K562 (cell line): ENCODE results near the gene IRX2. TPM values are rescaled to one million over a fixed set of nuclear protein-coding genes. Genes with fewer than 3 reads are reported as not detected.

Experiments used
- CREM ChIP-seq: IDR thresholded peaks from 2 replicates; pipeline ENCODE4 v1.6.1; 2014; ENCODE audit warnings: antibody characterized with exemption, low read depth
- FOXK1 ChIP-seq: sonication (generic); formaldehyde crosslinking; IDR thresholded peaks from 2 replicates; pipeline ENCODE4 v1.8.0; 2022; ENCODE audit warnings: missing genetic modification reagents, mild to moderate bottlenecking, borderline replicate concordance
- GATAD2B ChIP-seq: fragments of 450-650 bp; IDR thresholded peaks from 2 replicates; pipeline ENCODE4 v1.6.1; 2017; ENCODE audit warnings: mild to moderate bottlenecking, borderline replicate concordance
- GTF2F1 ChIP-seq: IDR thresholded peaks from 2 replicates; pipeline ENCODE4 v1.6.1; 2011; ENCODE audit warnings: low read depth, low read length, improper control_type of control experiment
- JUND ChIP-seq, 2 experiments: IDR thresholded peaks; 2 replicates in 1 of 2; 3 replicates in 1 of 2; pipeline ENCODE4 v1.6.1; 2011; ENCODE audit warnings: borderline replicate concordance in 2 of 2, low read depth in 2 of 2, low read length in 2 of 2, improper control_type of control experiment in 1 of 2, missing biosample characterization in 1 of 2, missing genetic modification characterization in 1 of 2, missing genetic modification reagents in 1 of 2
- SP2 ChIP-seq: IDR thresholded peaks from 2 replicates; pipeline ENCODE4 v1.6.1; 2011; ENCODE audit warnings: mild to moderate bottlenecking, low read depth, low read length, moderate library complexity; ENCODE audit not compliant: poor library complexity, severe bottlenecking; ENCODE audit errors: extremely low read depth
- TOE1 ChIP-seq, 2 experiments: fragments of 450-650 bp in 1 of 2; sonication (generic) in 1 of 2; formaldehyde crosslinking in 1 of 2; IDR thresholded peaks; 2 replicates each; pipeline versions ENCODE4 v1.7.1 to v1.8.0; 2016 to 2022; ENCODE audit warnings: borderline replicate concordance in 2 of 2, mild to moderate bottlenecking in 2 of 2, antibody characterized with exemption in 1 of 2, inconsistent platforms in 1 of 2, low read depth in 1 of 2, missing genetic modification reagents in 1 of 2, moderate library complexity in 1 of 2
- TRIM24 ChIP-seq, 2 experiments: fragments of 450-650 bp; IDR thresholded peaks; 2 replicates each; pipeline ENCODE4 v1.6.1; 2016
- ZC3H4 ChIP-seq: sonication (generic); formaldehyde crosslinking; IDR thresholded peaks from 2 replicates; pipeline ENCODE4 v1.9.0; 2021; ENCODE audit warnings: missing genetic modification reagents, borderline replicate concordance
- ZFP36 ChIP-seq: fragments of 150-350 bp; IDR thresholded peaks from 2 replicates; pipeline ENCODE4 v1.6.1; 2018; ENCODE audit warnings: low read length, low read depth; ENCODE audit not compliant: partially characterized antibody
- ZNF311 ChIP-seq: fragments of 250-450 bp; sonication (Bioruptor Pico); IDR thresholded peaks from 2 replicates; pipeline ENCODE4 v1.4.0; 2020; ENCODE audit warnings: mild to moderate bottlenecking, moderate library complexity
- ZNF639 ChIP-seq, 2 experiments: fragments of 200-800 bp in 1 of 2; sonication (Bioruptor generic) in 1 of 2; sonication (generic) in 1 of 2; formaldehyde crosslinking in 1 of 2; IDR thresholded peaks in 1 of 2; conservative IDR thresholded peaks in 1 of 2; 2 replicates each; pipeline versions ENCODE4 v1.5.0 to v1.6.1; 2016 to 2020; ENCODE audit warnings: missing compliant biosample characterization in 1 of 2, missing genetic modification characterization in 1 of 2, missing genetic modification reagents in 1 of 2
- polyA plus RNA-seq, 8 experiments: library from polyadenylated mRNA; depleted of rRNA in 4 of 8; stranded (reverse) in 5 of 8; unstranded in 3 of 8; fragments of >200 nt; fragmentation: Nextera tagmentation in 2 of 8; fragmentation: Illumina TruSeq in 1 of 8; extraction: Ambion mirVana in 2 of 8; extraction: Trizol in 1 of 8; gene quantifications; 2 replicates each; pipeline versions ENCODE4 v1.2.1 to v1.2.3, GENCODE V29; 2011 to 2014; ENCODE audit warnings: inconsistent platforms in 1 of 8, missing spikeins in 1 of 8
- total RNA-seq, 7 experiments: library from RNA; depleted of rRNA in 6 of 7; stranded (reverse); fragments of >200 nt in 6 of 7; fragmentation: Illumina TruSeq in 2 of 7; extraction: Trizol in 2 of 7; gene quantifications; 2 replicates each; pipeline versions ENCODE4 v1.2.1 to v1.2.3, GENCODE V29; 2011 to 2021; ENCODE audit warnings: low replicate concordance in 1 of 7

Gene IRX2
- total and polyA plus RNA-seq, 9 of the 15 experiments (the other 6 are each of a cell fraction or from before 2014, with no cell fraction given) = 0.13 TPM; not detected in 8

- no peak for TF ChIP-seq ZNF311 (CRISPR knock-in tag)
- TF ChIP-seq ZNF639 (CRISPR knock-in tag; conservative IDR thresholded peaks at IDR 0.05 in 1 of 2, IDR thresholded peaks at IDR 0.05 in 1 of 2) = no peak
- TF ChIP-seq TOE1 (IDR thresholded peaks at IDR 0.05; ENCODE audit: borderline replicate concordance) = no peak
- no peak for TF ChIP-seq TOE1 (CRISPR knock-in tag; IDR thresholded peaks at IDR 0.05; ENCODE audit: borderline replicate concordance, low read depth)
- no peak for TF ChIP-seq JUND (IDR thresholded peaks at IDR 0.05; ENCODE audit: borderline replicate concordance, low read depth, low read length)
- TF ChIP-seq JUND (tag; IDR thresholded peaks at IDR 0.05; ENCODE audit: borderline replicate concordance, low read depth, low read length) = no peak
- TF ChIP-seq GATAD2B = no peak
- TF ChIP-seq GTF2F1 = no peak
- no peak for TF ChIP-seq SP2
- no peak for TF ChIP-seq CREM
- no peak for TF ChIP-seq FOXK1 (CRISPR knock-in tag)
- no peak for TF ChIP-seq ZFP36
- TF ChIP-seq TRIM24 (IDR thresholded peaks at IDR 0.05) = no peak
- TF ChIP-seq ZC3H4 = no peak
These were observed 10.5 kb downstream of the IRX2 start (continued) for GRCh38 chr5:2740876-2741555.
